ENCODE measurements around the gene LRRC49. TPM values are rescaled to one million over a fixed set of nuclear protein-coding genes. Genes with fewer than 3 reads are reported as not detected.

LRRC49 gene
- total RNA-seq, 1 donor: 14.2 TPM

DNA sequence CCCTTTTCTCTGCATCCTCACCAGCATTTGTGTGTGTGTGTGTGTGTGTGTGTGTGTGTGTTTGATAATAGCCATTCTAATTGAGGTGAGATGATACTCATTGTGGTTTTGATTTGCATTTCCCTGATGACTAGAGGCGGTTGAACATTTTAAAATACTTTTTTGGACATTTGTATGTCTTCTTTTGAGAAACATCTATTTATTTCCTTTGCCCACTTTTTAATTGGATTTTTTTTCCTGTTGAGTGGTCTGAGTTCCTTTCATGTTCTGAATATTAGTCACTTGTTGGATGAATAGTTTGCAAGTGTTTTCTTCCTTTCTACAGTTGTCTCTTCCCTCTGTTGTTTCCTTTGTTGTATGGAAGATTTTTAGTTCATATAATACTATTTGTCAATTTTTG, 168.4 kb downstream of the LRRC49 start:
- DNase-seq (ENCODE audit: low read depth): no peak
- TF ChIP-seq, protein P1, sequence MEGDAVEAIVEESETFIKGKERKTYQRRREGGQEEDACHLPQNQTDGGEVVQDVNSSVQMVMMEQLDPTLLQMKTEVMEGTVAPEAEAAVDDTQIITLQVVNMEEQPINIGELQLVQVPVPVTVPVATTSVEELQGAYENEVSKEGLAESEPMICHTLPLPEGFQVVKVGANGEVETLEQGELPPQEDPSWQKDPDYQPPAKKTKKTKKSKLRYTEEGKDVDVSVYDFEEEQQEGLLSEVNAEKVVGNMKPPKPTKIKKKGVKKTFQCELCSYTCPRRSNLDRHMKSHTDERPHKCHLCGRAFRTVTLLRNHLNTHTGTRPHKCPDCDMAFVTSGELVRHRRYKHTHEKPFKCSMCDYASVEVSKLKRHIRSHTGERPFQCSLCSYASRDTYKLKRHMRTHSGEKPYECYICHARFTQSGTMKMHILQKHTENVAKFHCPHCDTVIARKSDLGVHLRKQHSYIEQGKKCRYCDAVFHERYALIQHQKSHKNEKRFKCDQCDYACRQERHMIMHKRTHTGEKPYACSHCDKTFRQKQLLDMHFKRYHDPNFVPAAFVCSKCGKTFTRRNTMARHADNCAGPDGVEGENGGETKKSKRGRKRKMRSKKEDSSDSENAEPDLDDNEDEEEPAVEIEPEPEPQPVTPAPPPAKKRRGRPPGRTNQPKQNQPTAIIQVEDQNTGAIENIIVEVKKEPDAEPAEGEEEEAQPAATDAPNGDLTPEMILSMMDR (IDR thresholded peaks at IDR 0.05; ENCODE audit: insufficient read depth, low read depth, low read length): no peak
- H3K4me3 ChIP-seq (ENCODE audit: low read depth, low read length): no peak overlapping the region

- TF ChIP-seq, protein P1 (IDR thresholded peaks at IDR 0.05; ENCODE audit: insufficient read depth, low read depth, low read length): no peak
These were observed 174.4 kb downstream of the LRRC49 start for GRCh38 chr15:71066983-71067382.

GRCh38 chr15:71069693-71070092, 177.1 kb downstream of the LRRC49 start:
- TF ChIP-seq, protein P1 (IDR thresholded peaks at IDR 0.05; ENCODE audit: insufficient read depth, low read depth, low read length): no peak
- H3K4me3 ChIP-seq (ENCODE audit: low read depth, low read length): no peak overlapping the region
- no peak for DNase-seq (ENCODE audit: low read depth)

More at GRCh38 chr15:71066983-71067382, 174.4 kb downstream of the LRRC49 start:
- peak; percentile 83 for DNase-seq (ENCODE audit: low read depth)
- H3K4me3 ChIP-seq (ENCODE audit: low read depth, low read length): no peak overlapping the region

DNA sequence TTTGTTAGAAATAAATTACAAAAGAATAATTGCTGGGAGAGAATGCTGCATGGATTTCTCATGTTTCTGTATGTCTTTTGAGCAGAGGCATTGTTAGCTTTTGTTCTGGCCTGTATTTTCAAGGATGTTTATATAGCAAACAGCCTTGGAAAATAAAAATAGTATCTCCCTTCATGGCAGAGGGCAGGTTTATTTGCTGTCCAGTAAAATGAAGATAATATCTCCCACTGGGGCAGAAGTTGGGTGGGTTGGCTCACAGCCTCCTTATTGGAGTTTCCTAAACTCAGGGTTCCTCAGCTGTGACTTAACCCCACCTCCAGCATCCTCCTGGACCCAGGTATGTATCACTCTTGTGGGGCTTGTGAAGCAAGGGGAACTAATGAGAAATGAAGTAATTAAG, 178.9 kb downstream of the LRRC49 start:
- TF ChIP-seq, protein P1 (IDR thresholded peaks at IDR 0.05; ENCODE audit: insufficient read depth, low read depth, low read length): no peak
- no peak for DNase-seq (ENCODE audit: low read depth)
- no peak overlapping the region for H3K4me3 ChIP-seq (ENCODE audit: low read depth, low read length)

DNA sequence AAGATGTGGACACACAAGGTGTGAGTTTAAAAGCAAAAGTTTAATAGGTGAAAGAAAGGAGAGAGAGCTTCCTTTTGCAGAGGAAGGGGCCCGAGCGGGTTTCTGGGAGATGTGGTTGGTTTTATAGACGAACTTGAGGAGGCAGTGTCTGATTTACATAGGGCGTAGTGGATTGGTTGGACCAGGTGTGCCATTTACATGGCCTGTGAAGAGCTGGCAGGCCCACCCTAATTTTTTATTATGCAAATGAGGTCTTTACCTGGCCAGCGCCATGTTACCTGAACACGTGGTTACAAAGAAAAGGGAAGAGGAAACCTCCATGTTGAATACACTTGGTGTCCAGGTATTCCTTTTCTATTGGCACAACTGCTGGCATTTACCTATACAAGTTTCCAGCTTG, 179.8 kb downstream of the LRRC49 start:
- no peak overlapping the region for H3K4me3 ChIP-seq (ENCODE audit: low read depth, low read length)
- TF ChIP-seq, protein P1 (IDR thresholded peaks at IDR 0.05; ENCODE audit: insufficient read depth, low read depth, low read length): no peak
- DNase-seq (ENCODE audit: low read depth): no peak

DNA sequence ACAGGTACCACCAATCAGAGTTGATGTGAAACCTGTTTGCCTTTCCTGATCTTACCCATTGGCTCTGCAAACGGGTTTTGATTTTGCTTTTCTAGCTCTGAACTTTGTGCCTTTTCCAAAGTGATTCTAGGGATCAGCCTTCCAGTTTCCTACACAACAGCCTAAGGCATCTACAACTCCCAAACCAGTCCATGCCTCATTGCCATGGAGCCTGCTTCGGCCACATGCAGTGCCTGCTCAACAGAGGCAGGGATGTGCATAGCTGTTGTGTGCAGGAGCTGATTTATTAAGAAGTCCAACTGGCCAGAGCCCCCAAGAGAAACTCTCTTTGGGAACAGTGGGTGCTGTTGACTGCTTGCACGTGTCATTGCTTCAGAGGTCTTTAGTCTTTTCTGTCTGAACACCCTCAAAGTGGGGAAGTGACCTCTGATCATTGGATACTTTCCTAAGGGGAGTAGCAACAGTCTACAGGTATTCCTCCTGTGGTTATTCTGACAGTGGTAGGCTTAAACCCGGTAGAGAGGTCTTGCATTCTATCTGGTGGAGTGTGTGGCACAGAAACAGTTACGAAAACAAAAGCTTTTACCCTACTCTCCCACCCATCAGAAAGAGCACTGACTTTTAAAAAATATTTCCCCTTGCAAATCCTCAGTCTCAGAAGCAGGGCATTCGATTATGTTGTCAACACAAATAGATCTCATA, 186.0 kb downstream of the LRRC49 start:
- no peak overlapping the region for H3K4me3 ChIP-seq (ENCODE audit: low read depth, low read length)
- TF ChIP-seq, protein P1 (IDR thresholded peaks at IDR 0.05; ENCODE audit: insufficient read depth, low read depth, low read length): no peak
- no peak for DNase-seq (ENCODE audit: low read depth)

Data from fibroblast of villous mesenchyme (primary cell).